SK-N-SH (cell line): ENCODE data around the gene PRMT7.

ENCODE experiments used
- CHD2 ChIP-seq: fragments of 150-350 bp; IDR thresholded peaks from 2 replicates; pipeline ENCODE4 v1.6.1; 2018; ENCODE audit warnings: low read length; ENCODE audit not compliant: partially characterized antibody
- CTCF ChIP-seq: fragments of 200-600 bp; sonication (generic); IDR thresholded peaks from 2 replicates; pipeline ENCODE4 v1.6.1; 2017; ENCODE audit warnings: antibody characterized with exemption, mild to moderate bottlenecking, moderate library complexity
- EZH2phosphoT487 ChIP-seq: fragments of 200-600 bp; sonication (generic); IDR thresholded peaks from 2 replicates; pipeline ENCODE4 v1.6.1; 2017; ENCODE audit warnings: low read depth, mixed run types, mild to moderate bottlenecking, antibody characterized with exemption, moderate library complexity, borderline replicate concordance
- FOXJ3 ChIP-seq: sonication (generic); formaldehyde crosslinking; IDR thresholded peaks from 2 replicates; pipeline ENCODE4 v1.5.1; 2020; ENCODE audit warnings: mild to moderate bottlenecking, missing genetic modification reagents
- GABPA ChIP-seq: IDR thresholded peaks from 2 replicates; pipeline ENCODE4 v1.4.0; 2012; ENCODE audit warnings: low read depth, mild to moderate bottlenecking
- MAX ChIP-seq: IDR thresholded peaks from 2 replicates; pipeline ENCODE4 v1.4.0; 2012; ENCODE audit warnings: low read depth
- NRF1 ChIP-seq: IDR thresholded peaks from 2 replicates; pipeline ENCODE4 v1.6.1; 2012; ENCODE audit warnings: low read depth, mild to moderate bottlenecking, low read length
- RFX5 ChIP-seq: IDR thresholded peaks from 2 replicates; pipeline ENCODE4 v1.6.1; 2012; ENCODE audit warnings: mild to moderate bottlenecking, improper control_type of control experiment, low read length
- SIN3A ChIP-seq: IDR thresholded peaks from 2 replicates; pipeline ENCODE4 v1.6.1; 2012; ENCODE audit warnings: low read depth, mild to moderate bottlenecking, low read length, moderate library complexity, borderline replicate concordance
- YY1 ChIP-seq: IDR thresholded peaks from 2 replicates; pipeline ENCODE4 v1.4.0; 2012; ENCODE audit warnings: low read depth, mild to moderate bottlenecking

GRCh38 chr16:68374246-68374805 is 63.5 kb downstream of the PRMT7 start:
- no peak for TF ChIP-seq CTCF
- TF ChIP-seq YY1, result no peak
- no peak for TF ChIP-seq RFX5
- no peak for TF ChIP-seq EZH2phosphoT487
- TF ChIP-seq MAX, result no peak
- no peak for TF ChIP-seq SIN3A
- no peak for TF ChIP-seq GABPA
- no peak for TF ChIP-seq CHD2
- TF ChIP-seq NRF1, result no peak
- no peak for TF ChIP-seq FOXJ3 (CRISPR knock-in tag)
